Stomach (tissue), 9 donors: ENCODE data around the gene AMMECR1L. TPM values are rescaled to one million over a fixed set of nuclear protein-coding genes. Genes with fewer than 3 reads are reported as not detected.

Experiments used
- DNase-seq, 2 donors: peaks; one replicate each; pipeline versions ENCODE4 v3.0.0 to v3.0.0-alpha.2; 2013 to 2019
- H3K27ac ChIP-seq, 5 donors: fragments of 200-600 bp in 4 of 5; sonication (generic) in 4 of 5; one replicate each; pipeline ENCODE4 v1.5.1; 2013 to 2019; ENCODE audit warnings: mild to moderate bottlenecking in 1 of 5, moderate library complexity in 1 of 5
- H3K27me3 ChIP-seq, 3 donors: fragments of 200-600 bp; sonication (generic); one replicate each; pipeline ENCODE4 v1.5.1; 2017 to 2019; ENCODE audit warnings: mixed run types in 1 of 3
- H3K36me3 ChIP-seq, 4 donors: fragments of 200-600 bp; sonication (generic); 1 replicate in 3 of 4; 2 replicates in 1 of 4; pipeline ENCODE4 v1.5.1; 2016 to 2019
- H3K4me1 ChIP-seq, 4 donors: fragments of 200-600 bp; sonication (generic); one replicate each; pipeline ENCODE4 v1.5.1; 2016 to 2019
- H3K4me3 ChIP-seq, 4 donors: fragments of 200-600 bp; sonication (generic) in 3 of 4; one replicate each; pipeline ENCODE4 v1.5.1; 2016 to 2019; ENCODE audit warnings: mild to moderate bottlenecking in 1 of 4
- H3K9me3 ChIP-seq, 4 donors: fragments of 200-600 bp; sonication (generic); one replicate each; pipeline ENCODE4 v1.5.1; 2016 to 2019
- EP300 ChIP-seq: sonication (generic); formaldehyde crosslinking; IDR thresholded peaks from one replicate; pipeline ENCODE4 v1.6.1; 2017; ENCODE audit warnings: antibody characterized with exemption
- POLR2A ChIP-seq, 4 donors: fragments of 450-650 bp; IDR thresholded peaks; one replicate each; pipeline ENCODE4 v1.6.1; 2016; ENCODE audit warnings: antibody characterized with exemption in 4 of 4, control low read depth in 2 of 4, mild to moderate bottlenecking in 1 of 4, moderate library complexity in 1 of 4
- POLR2AphosphoS5 ChIP-seq, 3 donors: sonication (generic); formaldehyde crosslinking; IDR thresholded peaks; one replicate each; pipeline ENCODE4 v1.6.1; 2016; ENCODE audit warnings: antibody characterized with exemption in 3 of 3
- WGBS, 5 donors: extraction: QIAGEN DNeasy Blood & Tissue Kit in 3 of 5; methylation state at CpG; one replicate each; pipeline versions ENCODE4 v1.1.5 to v1.1.7; 2013 to 2018; 5-methylcytosine and 5-hydroxymethylcytosine counted together
- intact Hi-C: fragments of 100-400 bp; cut with DNase I; formaldehyde crosslinking; loops from one replicate; pipeline ENCODE4 v1.15.1; 2023; ENCODE audit warnings: low total_unique reads
- polyA plus RNA-seq, 3 donors: library from polyadenylated mRNA; stranded (reverse); fragments of 200-250 nt; gene quantifications; one replicate each; pipeline ENCODE4 v1.2.3, GENCODE V29; 2013
- total RNA-seq, 5 donors: library from RNA; depleted of rRNA; stranded (reverse); fragments of >200 nt; gene quantifications; one replicate each; pipeline versions ENCODE4 v1.1.0 to v1.2.3, GENCODE V29; 2014 to 2016
- TF ChIP-seq, protein P1 (sequence below), 7 experiments: fragments of 450-650 bp in 4 of 7; fragments of 200-600 bp in 3 of 7; sonication (generic) in 3 of 7; IDR thresholded peaks; one replicate each; pipeline ENCODE4 v1.5.1; 2016 to 2019; ENCODE audit warnings: antibody characterized with exemption in 7 of 7, control low read depth in 2 of 7, mild to moderate bottlenecking in 1 of 7
- donor health status: healthy with polysubstance abuse.
- donor health status: Bipolar disorder and iron deficiency.
- donor health status: healthy.

The AMMECR1L gene
- total and polyA plus RNA-seq, 8 donors: 1.4 to 19.8 (median 6.6) TPM

DNA sequence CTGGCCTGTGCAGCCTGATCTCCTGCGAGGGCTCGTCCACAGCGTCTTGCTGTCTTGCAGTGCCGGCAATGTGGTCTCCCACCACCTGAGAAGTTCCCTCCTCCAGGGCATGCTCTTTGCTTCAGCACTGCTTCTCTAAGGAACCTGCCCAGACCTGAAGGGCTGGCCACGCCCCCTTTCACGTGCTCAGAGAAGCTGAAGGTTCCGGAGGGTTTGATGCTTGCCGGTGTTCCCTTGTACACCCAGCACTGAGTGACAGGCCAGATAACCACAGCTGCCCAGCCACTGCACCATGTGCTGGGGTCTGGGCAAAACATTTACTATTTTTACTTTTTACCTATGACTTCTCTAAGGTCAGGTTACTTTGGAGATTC lies 26.1 kb downstream of the AMMECR1L start:
- no peak overlapping the region for H3K27ac ChIP-seq

DNA sequence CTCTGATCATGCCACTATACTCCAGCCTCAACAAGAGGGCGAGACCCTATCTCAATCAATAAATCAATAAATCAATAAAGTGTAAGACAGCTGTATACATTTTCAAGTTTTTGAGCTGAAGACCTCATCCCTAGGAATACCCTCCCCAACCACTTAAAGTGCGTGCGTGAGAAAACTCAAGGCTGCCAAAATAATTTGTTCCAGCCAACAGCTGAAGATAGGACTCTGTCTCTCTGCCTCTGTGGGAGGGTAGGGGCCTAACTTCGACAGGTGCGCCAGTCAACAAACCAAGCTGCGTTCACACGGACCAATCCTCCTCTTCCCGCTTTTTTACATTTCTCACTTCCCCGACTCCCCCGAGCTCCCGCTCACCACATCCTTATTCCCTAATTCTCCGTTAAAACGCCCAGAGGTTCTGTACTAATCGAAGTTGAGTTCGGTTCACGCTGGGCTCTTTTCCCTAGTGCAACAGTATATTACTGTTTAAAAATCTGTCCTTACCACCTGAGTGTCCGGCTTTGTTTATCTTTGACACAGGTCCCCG lies 28.4 kb downstream of the AMMECR1L start:
- Histone ChIP-seq H3K27ac (peak overlapping the region; percentile 80 to 91 (median 88)), H3K4me1 (peaks cover 15 to 64% (median 43%) of the 10 kb centered on the region in 4 donors), H3K36me3 (peaks cover 2 to 14% (median 7%) of the 10 kb centered on the region in 4 donors), H3K4me3 (peak overlapping the region; percentile 70 to 96 (median 89)), H3K9me3 (no peaks in the 10 kb centered on the region), H3K27me3 (no peaks in the 10 kb centered on the region)
- TF ChIP-seq, protein P1, sequence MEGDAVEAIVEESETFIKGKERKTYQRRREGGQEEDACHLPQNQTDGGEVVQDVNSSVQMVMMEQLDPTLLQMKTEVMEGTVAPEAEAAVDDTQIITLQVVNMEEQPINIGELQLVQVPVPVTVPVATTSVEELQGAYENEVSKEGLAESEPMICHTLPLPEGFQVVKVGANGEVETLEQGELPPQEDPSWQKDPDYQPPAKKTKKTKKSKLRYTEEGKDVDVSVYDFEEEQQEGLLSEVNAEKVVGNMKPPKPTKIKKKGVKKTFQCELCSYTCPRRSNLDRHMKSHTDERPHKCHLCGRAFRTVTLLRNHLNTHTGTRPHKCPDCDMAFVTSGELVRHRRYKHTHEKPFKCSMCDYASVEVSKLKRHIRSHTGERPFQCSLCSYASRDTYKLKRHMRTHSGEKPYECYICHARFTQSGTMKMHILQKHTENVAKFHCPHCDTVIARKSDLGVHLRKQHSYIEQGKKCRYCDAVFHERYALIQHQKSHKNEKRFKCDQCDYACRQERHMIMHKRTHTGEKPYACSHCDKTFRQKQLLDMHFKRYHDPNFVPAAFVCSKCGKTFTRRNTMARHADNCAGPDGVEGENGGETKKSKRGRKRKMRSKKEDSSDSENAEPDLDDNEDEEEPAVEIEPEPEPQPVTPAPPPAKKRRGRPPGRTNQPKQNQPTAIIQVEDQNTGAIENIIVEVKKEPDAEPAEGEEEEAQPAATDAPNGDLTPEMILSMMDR (IDR thresholded peaks at IDR 0.05): no peak
- TF ChIP-seq POLR2A (IDR thresholded peaks at IDR 0.05) (no peak), POLR2AphosphoS5 (IDR thresholded peaks at IDR 0.05) (no peak), EP300 (no peak)
- intact Hi-C loops: no loop called here
- WGBS, 5 donors: 2% methylated on average over 18 of the region's 18 CpGs
- DNase-seq: peak in 1 of 2 donors; percentile 51

More for the DNA sequence above, 26.1 kb downstream of the AMMECR1L start:
- intact Hi-C loops: loop anchor here (5.0 kb wide), 1 partner anchor 52 kb away; no protein-coding TSS in a partner anchor
- Histone ChIP-seq H3K27me3 (no peaks in the 10 kb centered on the region), H3K36me3 (peaks cover 11 to 26% (median 22%) of the 10 kb centered on the region in 4 donors), H3K4me3 (no peak overlapping the region), H3K9me3 (no peaks in the 10 kb centered on the region), H3K4me1 (peaks cover 15 to 48% (median 37%) of the 10 kb centered on the region in 4 donors)
- DNase-seq: peak; percentile 88 to 93
- TF ChIP-seq EP300 (no peak), POLR2A (IDR thresholded peaks at IDR 0.05) (no peak), POLR2AphosphoS5 (IDR thresholded peaks at IDR 0.05) (peak in 1 of 3 donors; percentile 20)
- TF ChIP-seq, protein P1 (IDR thresholded peaks at IDR 0.05): no peak
- 7 to 23% (median 13%) methylated on average over 8 of the region's 8 CpGs for WGBS, 5 donors

DNA sequence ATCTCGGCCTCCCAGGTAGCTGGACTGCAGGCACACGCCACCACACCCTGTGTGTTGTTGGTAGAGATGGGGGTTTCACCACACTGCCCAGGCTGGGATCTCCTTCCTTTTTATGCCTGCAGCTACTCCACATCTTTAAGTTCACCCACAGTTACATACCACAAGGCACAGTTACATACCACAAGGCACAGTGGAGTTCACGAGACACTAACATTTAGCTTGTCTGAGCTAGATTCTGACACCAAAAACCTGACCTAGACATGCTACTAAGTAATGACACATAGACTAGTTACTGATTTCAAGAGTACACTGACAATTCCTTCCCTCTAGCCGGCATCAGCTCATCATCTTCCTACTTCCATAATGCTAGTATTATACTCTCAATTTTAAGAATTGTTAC lies 32.1 kb downstream of the AMMECR1L start:
- H3K36me3 ChIP-seq: peaks cover 20 to 48% (median 44%) of the 10 kb centered on the region in 4 donors
- TF ChIP-seq, protein P1 (IDR thresholded peaks at IDR 0.05): no peak
- TF ChIP-seq EP300: no peak
- no peak for TF ChIP-seq POLR2A (IDR thresholded peaks at IDR 0.05)
- TF ChIP-seq POLR2AphosphoS5 (IDR thresholded peaks at IDR 0.05): no peak
- H3K9me3 ChIP-seq: no peaks in the 10 kb centered on the region
- H3K4me3 ChIP-seq: no peak overlapping the region
- intact Hi-C loops: no loop called here
- 82 to 96% (median 87%) methylated on average over 3 to 4 of the region's 4 CpGs for WGBS, 5 donors
- DNase-seq: no peak
- no peaks in the 10 kb centered on the region for H3K27me3 ChIP-seq
- H3K4me1 ChIP-seq: peaks cover 10 to 49% (median 35%) of the 10 kb centered on the region in 4 donors
- no peak overlapping the region for H3K27ac ChIP-seq

DNA sequence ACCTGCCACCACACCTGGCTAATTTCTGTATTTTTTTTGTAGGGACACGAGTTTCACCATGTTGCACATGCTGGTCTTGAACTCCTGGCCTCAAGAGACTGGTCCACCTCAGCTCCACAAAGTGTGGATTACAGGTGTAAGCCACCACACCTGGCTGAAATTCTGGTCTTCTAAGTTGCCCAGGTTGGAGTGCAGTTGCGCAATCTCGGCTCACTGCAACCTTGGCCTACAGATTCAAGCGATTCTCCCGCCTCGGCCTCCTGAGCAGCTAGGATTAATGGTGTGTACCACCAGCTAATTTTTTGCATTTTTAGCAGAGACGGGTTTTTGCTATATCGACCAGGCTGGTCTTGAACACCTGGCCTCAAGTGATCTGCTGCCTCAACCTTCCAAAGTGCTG lies 33.4 kb downstream of the AMMECR1L start:
- DNase-seq: no peak
- TF ChIP-seq, protein P1 (IDR thresholded peaks at IDR 0.05): no peak
- TF ChIP-seq POLR2AphosphoS5 (IDR thresholded peaks at IDR 0.05) (no peak), POLR2A (IDR thresholded peaks at IDR 0.05) (no peak), EP300 (no peak)
- Histone ChIP-seq H3K4me3 (no peak overlapping the region), H3K4me1 (peaks cover 10 to 42% (median 28%) of the 10 kb centered on the region in 4 donors), H3K27me3 (no peaks in the 10 kb centered on the region), H3K27ac (no peak overlapping the region), H3K9me3 (no peaks in the 10 kb centered on the region), H3K36me3 (peaks cover 32 to 61% (median 56%) of the 10 kb centered on the region in 4 donors)
- intact Hi-C loops: no loop called here
- 94 to 98% (median 97%) methylated on average over 8 of the region's 8 CpGs for WGBS, 5 donors
